A673 (cell line): ENCODE results near the gene TCERG1L. TPM values are rescaled to one million over a fixed set of nuclear protein-coding genes. Genes with fewer than 3 reads are reported as not detected.

Experiments used
- BruUV-seq: library from RNA; stranded (reverse); fragments of 400-500 nt; replicated peaks from 2 replicates; lab custom pipeline; 2021; lab: Mats Ljungman, UMichigan
- CTCF ChIA-PET: fragments of 300-600 bp; sonication (Branson Sonifier 250); formaldehyde crosslinking; loops from one replicate; lab custom pipeline; 2022; ENCODE audit warnings: antibody characterized with exemption; lab: Charles Lee
- POLR2A ChIA-PET: fragments of 300-600 bp; sonication (Branson Sonifier 250); formaldehyde crosslinking; loops from one replicate; lab custom pipeline; 2022; ENCODE audit warnings: antibody characterized with exemption; ENCODE audit not compliant: low non-redundant PET; lab: Charles Lee
- DNase-seq: peaks from one replicate; pipeline ENCODE4 v3.0.0-alpha.2; 2015; ENCODE audit warnings: low spot score
- H3K27ac ChIP-seq: fragments of 200-600 bp; sonication (generic); 2 replicates; pipeline ENCODE4 v1.5.1; 2016; ENCODE audit warnings: mixed run types, low read depth, mild to moderate bottlenecking, mixed read lengths, antibody characterized with exemption, low read length; ENCODE audit not compliant: poor library complexity, severe bottlenecking
- H3K27me3 ChIP-seq: fragments of 200-600 bp; sonication (generic); replicated peaks from 2 replicates; pipeline ENCODE4 v1.6.1; 2017; ENCODE audit warnings: mixed run types, low read depth, mild to moderate bottlenecking, mixed read lengths, antibody characterized with exemption, low read length; ENCODE audit not compliant: insufficient read depth, poor library complexity
- H3K36me3 ChIP-seq: fragments of 200-600 bp; sonication (generic); 2 replicates; pipeline ENCODE4 v1.6.1; 2016; ENCODE audit warnings: mixed run types, mild to moderate bottlenecking, mixed read lengths, antibody characterized with exemption, low read length; ENCODE audit not compliant: insufficient read depth, poor library complexity, severe bottlenecking
- H3K4me1 ChIP-seq: fragments of 200-600 bp; sonication (generic); 2 replicates; pipeline ENCODE4 v1.6.1; 2017; ENCODE audit warnings: mixed run types, mild to moderate bottlenecking, mixed read lengths, antibody characterized with exemption, low read length; ENCODE audit not compliant: insufficient read depth, poor library complexity, severe bottlenecking
- H3K4me3 ChIP-seq: fragments of 200-600 bp; sonication (generic); 2 replicates; pipeline ENCODE4 v1.5.1; 2016; ENCODE audit warnings: low read depth, mixed run types, mild to moderate bottlenecking, mixed read lengths, low read length; ENCODE audit not compliant: poor library complexity, severe bottlenecking
- H3K9me3 ChIP-seq: fragments of 200-600 bp; sonication (generic); 2 replicates; pipeline ENCODE4 v1.6.1; 2016; ENCODE audit warnings: mixed run types, low read depth, mild to moderate bottlenecking, mixed read lengths, antibody characterized with exemption, low read length; ENCODE audit not compliant: poor library complexity, severe bottlenecking
- EZH2 ChIP-seq: fragments of 200-600 bp; sonication (generic); IDR thresholded peaks from 2 replicates; pipeline ENCODE4 v1.6.1; 2017; ENCODE audit warnings: borderline replicate concordance, low read depth, mild to moderate bottlenecking, mixed read lengths, antibody characterized with exemption, low read length; ENCODE audit not compliant: poor library complexity, severe bottlenecking
- intact Hi-C: fragments of 100-400 bp; cut with micrococcal nuclease; formaldehyde crosslinking; loops from one replicate; pipeline ENCODE4 v1.10.0; 2022; ENCODE audit not compliant: unreplicated experiment
- total RNA-seq: library from RNA; stranded (reverse); gene quantifications from 2 replicates; pipeline ENCODE4 v1.2.3, GENCODE V29; 2021
- TF ChIP-seq, protein P1 (sequence below): fragments of 300-800, 200-600 bp; sonication (generic); conservative IDR thresholded peaks from 2 replicates; pipeline ENCODE4 v1.5.1; 2017; ENCODE audit warnings: low read depth, mild to moderate bottlenecking, antibody characterized with exemption, low read length, moderate library complexity, mixed read lengths

Gene TCERG1L
- total RNA-seq, 1 experiment from 2014 or later, result 16.3 TPM

DNA sequence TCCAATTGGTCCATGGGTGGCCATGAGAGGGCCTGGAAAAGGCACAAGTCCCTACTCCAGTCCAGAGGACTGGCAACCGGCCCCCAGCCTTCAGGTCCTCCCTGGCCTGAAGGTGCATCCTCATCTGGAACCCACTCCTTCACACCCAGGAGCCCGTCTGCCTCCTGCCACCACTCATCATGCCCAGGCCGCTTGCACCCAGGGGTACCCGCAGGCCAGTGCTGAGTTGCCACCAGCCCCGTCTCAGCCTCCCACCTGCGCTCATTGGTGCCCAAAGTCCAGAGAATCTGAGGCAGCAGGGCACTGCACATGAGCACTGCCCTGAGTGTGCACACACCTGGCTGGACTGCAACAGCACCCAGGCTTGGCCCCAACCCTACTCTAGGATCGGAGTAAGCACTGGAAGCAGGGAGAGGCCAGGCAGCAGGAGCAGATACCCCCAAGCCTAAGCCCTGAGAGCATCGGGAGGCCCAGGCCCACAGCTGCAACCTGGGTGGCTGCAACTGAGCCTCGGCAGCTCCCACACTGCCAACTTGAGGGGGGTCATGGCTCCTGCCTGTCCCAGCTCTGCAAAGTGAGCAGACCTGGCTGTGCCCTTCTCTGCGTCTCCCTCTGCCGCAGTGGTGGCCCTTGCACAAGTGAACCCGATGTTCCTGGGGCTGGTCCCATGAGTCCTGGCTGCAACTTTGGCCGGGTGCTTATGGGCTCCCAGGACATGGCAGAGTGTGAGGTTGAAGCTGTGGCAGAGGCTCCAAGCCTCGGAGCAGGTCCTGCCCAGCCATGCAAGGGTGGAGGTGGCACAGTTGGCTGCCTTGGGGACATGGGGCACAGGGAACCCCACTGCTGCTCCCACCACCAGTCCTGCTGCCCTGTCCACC, 44.3 kb downstream of the TCERG1L start:
- intact Hi-C loops, result no loop called here
- no peaks in the 10 kb centered on the region for H3K9me3 ChIP-seq
- POLR2A ChIA-PET, result no interaction called here
- DNase-seq, result no peak
- no peak overlapping the region for H3K27ac ChIP-seq
- H3K36me3 ChIP-seq, result peaks cover 2% of the 10 kb centered on the region
- H3K4me3 ChIP-seq, result no peak overlapping the region
- H3K4me1 ChIP-seq, result no peaks in the 10 kb centered on the region
- CTCF ChIA-PET, result no interaction called here
- no peak for TF ChIP-seq EZH2
- TF ChIP-seq, protein P1, sequence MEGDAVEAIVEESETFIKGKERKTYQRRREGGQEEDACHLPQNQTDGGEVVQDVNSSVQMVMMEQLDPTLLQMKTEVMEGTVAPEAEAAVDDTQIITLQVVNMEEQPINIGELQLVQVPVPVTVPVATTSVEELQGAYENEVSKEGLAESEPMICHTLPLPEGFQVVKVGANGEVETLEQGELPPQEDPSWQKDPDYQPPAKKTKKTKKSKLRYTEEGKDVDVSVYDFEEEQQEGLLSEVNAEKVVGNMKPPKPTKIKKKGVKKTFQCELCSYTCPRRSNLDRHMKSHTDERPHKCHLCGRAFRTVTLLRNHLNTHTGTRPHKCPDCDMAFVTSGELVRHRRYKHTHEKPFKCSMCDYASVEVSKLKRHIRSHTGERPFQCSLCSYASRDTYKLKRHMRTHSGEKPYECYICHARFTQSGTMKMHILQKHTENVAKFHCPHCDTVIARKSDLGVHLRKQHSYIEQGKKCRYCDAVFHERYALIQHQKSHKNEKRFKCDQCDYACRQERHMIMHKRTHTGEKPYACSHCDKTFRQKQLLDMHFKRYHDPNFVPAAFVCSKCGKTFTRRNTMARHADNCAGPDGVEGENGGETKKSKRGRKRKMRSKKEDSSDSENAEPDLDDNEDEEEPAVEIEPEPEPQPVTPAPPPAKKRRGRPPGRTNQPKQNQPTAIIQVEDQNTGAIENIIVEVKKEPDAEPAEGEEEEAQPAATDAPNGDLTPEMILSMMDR, result no peak
- no peaks in the 10 kb centered on the region for H3K27me3 ChIP-seq
- no TSS peak for BruUV-seq

DNA sequence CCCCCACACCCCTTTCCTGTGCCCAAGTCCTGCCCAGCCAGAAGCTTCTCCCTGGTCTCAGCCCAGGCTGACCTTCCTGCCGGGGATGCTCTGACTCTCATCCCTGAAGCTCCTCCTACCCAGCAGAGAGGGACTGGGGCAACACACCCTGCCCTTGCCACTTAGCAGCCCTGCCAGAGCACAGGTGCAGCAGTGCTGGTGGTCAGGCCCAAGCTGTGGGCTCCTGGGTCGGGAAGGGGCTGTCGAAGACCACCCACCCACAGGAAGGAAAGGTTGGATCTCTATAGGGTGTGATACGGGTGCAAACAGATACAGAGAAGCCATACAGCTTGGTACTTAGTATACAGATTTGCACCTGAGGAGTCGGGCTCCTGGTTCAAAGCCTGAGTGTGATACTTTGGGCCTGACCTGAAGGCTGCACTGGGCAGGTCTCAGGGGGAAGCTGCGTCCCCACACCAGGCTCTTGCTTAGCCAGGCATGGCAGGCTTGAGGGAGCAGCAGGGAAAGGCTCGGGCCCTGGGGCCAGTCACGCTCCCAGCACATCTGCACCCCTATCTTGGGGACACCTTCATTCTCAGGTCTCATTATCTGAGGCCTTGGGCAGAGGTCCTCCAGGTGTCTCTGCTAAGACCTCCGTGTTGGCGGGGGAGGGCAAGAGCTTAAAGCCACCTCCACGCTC, 47.3 kb downstream of the TCERG1L start:
- H3K9me3 ChIP-seq, result no peaks in the 10 kb centered on the region
- no peak for DNase-seq
- no TSS peak for BruUV-seq
- ChIA-PET CTCF (no interaction called here), POLR2A (no interaction called here)
- no peaks in the 10 kb centered on the region for H3K36me3 ChIP-seq
- intact Hi-C loops, result no loop called here
- H3K4me3 ChIP-seq, result no peak overlapping the region
- no peak overlapping the region for H3K27ac ChIP-seq
- no peaks in the 10 kb centered on the region for H3K27me3 ChIP-seq
- TF ChIP-seq, protein P1, result no peak
- TF ChIP-seq EZH2, result no peak
- no peaks in the 10 kb centered on the region for H3K4me1 ChIP-seq

- intact Hi-C loops, result no loop called here
- ChIA-PET CTCF (no interaction called here), POLR2A (no interaction called here)
- Histone ChIP-seq H3K36me3 (no peaks in the 10 kb centered on the region), H3K27ac (no peak overlapping the region), H3K4me3 (no peak overlapping the region), H3K4me1 (no peaks in the 10 kb centered on the region), H3K27me3 (no peaks in the 10 kb centered on the region), H3K9me3 (no peaks in the 10 kb centered on the region)
- BruUV-seq, result no TSS peak
- no peak for DNase-seq
- no peak for TF ChIP-seq EZH2
- TF ChIP-seq, protein P1, result no peak
Observed at GRCh38 chr10:131261890-131262475, 49.5 kb downstream of the TCERG1L start.
